Neuronal stem cell (in vitro differentiated cells): Measurements from ENCODE around the gene VGLL4.

Experiments used
- DNase-seq: peaks from one replicate; pipeline ENCODE4 v3.0.0-alpha.2; 2013; ENCODE audit warnings: low spot score
- H2AFZ ChIP-seq: one replicate; pipeline ENCODE4 v1.6.1; 2013; ENCODE audit warnings: mild to moderate bottlenecking, low read length, inconsistent platforms
- H2AK5ac ChIP-seq: 2 replicates; pipeline ENCODE4 v1.6.1; 2013; ENCODE audit warnings: low read depth, mild to moderate bottlenecking, inconsistent platforms, low read length, moderate library complexity, mixed read lengths
- H2BK120ac ChIP-seq: 2 replicates; pipeline ENCODE4 v1.6.1; 2013; ENCODE audit warnings: low read depth, mild to moderate bottlenecking, inconsistent platforms, low read length, moderate library complexity, mixed read lengths
- H2BK12ac ChIP-seq: one replicate; pipeline ENCODE4 v1.6.1; 2013; ENCODE audit warnings: low read length, inconsistent platforms
- H2BK15ac ChIP-seq: 2 replicates; pipeline ENCODE4 v1.6.1; 2013; ENCODE audit warnings: mild to moderate bottlenecking, low read length, inconsistent platforms, mixed read lengths
- H2BK5ac ChIP-seq: one replicate; pipeline ENCODE4 v1.6.1; 2013; ENCODE audit warnings: inconsistent platforms, mild to moderate bottlenecking, low read length, moderate library complexity
- H3K14ac ChIP-seq: one replicate; pipeline ENCODE4 v1.6.1; 2013; ENCODE audit warnings: low read length, inconsistent platforms
- H3K18ac ChIP-seq: 2 replicates; pipeline ENCODE4 v1.6.1; 2013; ENCODE audit warnings: low read length, inconsistent platforms
- H3K23ac ChIP-seq: 2 replicates; pipeline ENCODE4 v1.6.1; 2013; ENCODE audit warnings: low read depth, mild to moderate bottlenecking, mixed read lengths, low read length, inconsistent platforms; ENCODE audit not compliant: poor library complexity
- H3K27ac ChIP-seq: replicated peaks from 3 replicates; pipeline ENCODE4 v1.5.1; 2013; ENCODE audit warnings: low read length, inconsistent platforms
- H3K27me3 ChIP-seq, 3 experiments: 2 replicates each; pipeline ENCODE4 v1.6.1; 2013; ENCODE audit warnings: low read length in 3 of 3, mild to moderate bottlenecking in 2 of 3, inconsistent platforms in 1 of 3, low read depth in 1 of 3, mixed read lengths in 1 of 3, moderate library complexity in 1 of 3; ENCODE audit not compliant: control insufficient read depth in 3 of 3, insufficient read depth in 3 of 3
- H3K36me3 ChIP-seq, 2 donors: replicated peaks in 1 of 2; 2 replicates each; pipeline ENCODE4 v1.6.1; 2013; ENCODE audit warnings: low read length in 2 of 2; ENCODE audit not compliant: control insufficient read depth in 2 of 2, insufficient read depth in 2 of 2
- H3K4ac ChIP-seq: 2 replicates; pipeline ENCODE4 v1.6.1; 2013; ENCODE audit warnings: inconsistent platforms, mild to moderate bottlenecking, low read length, moderate library complexity
- H3K4me1 ChIP-seq, 2 donors: 1 replicate in 1 of 2; 2 replicates in 1 of 2; pipeline ENCODE4 v1.6.1; 2013; ENCODE audit warnings: low read length in 2 of 2, low read depth in 1 of 2; ENCODE audit not compliant: control insufficient read depth in 2 of 2, insufficient read depth in 1 of 2
- H3K4me2 ChIP-seq: one replicate; pipeline ENCODE4 v1.6.1; 2013; ENCODE audit warnings: mild to moderate bottlenecking, low read length, inconsistent platforms; ENCODE audit not compliant: insufficient read depth, poor library complexity, severe bottlenecking
- H3K4me3 ChIP-seq, 2 donors: 2 replicates each; pipeline ENCODE4 v1.5.1; 2013; ENCODE audit warnings: low read length in 2 of 2, mild to moderate bottlenecking in 2 of 2, inconsistent platforms in 1 of 2, moderate library complexity in 1 of 2
- H3K79me1 ChIP-seq: one replicate; pipeline ENCODE4 v1.6.1; 2013; ENCODE audit warnings: low read depth, mild to moderate bottlenecking, inconsistent platforms, low read length, moderate library complexity
- H3K9ac ChIP-seq: one replicate; pipeline ENCODE4 v1.6.1; 2013; ENCODE audit warnings: mild to moderate bottlenecking, low read depth, low read length, inconsistent platforms; ENCODE audit not compliant: poor library complexity
- H3K9me3 ChIP-seq, 2 donors: replicated peaks in 1 of 2; 2 replicates each; pipeline versions ENCODE3 to v1.6.1; 2013; ENCODE audit warnings: low read length in 2 of 2, mild to moderate bottlenecking in 2 of 2, inconsistent platforms in 1 of 2, low read depth in 1 of 2, mixed read lengths in 1 of 2, moderate library complexity in 1 of 2; ENCODE audit not compliant: control insufficient read depth in 2 of 2, insufficient read depth in 1 of 2
- H4K8ac ChIP-seq: one replicate; pipeline ENCODE4 v1.6.1; 2013; ENCODE audit warnings: low read depth, mild to moderate bottlenecking, inconsistent platforms, low read length, moderate library complexity
- H4K91ac ChIP-seq: one replicate; pipeline ENCODE4 v1.6.1; 2013; ENCODE audit warnings: low read length, low read depth, mild to moderate bottlenecking, inconsistent platforms; ENCODE audit not compliant: poor library complexity
- WGBS, 2 donors: extraction: QIAGEN DNeasy Blood & Tissue Kit; methylation state at CpG; one replicate each; pipeline ENCODE4 v1.1.7; 2013; ENCODE audit warnings: missing lambda C conversion rate in 2 of 2, mixed read lengths in 1 of 2; ENCODE audit not compliant: insufficient read length in 2 of 2, insufficient replicate concordance in 1 of 2; ENCODE audit errors: extremely low coverage in 2 of 2; 5-methylcytosine and 5-hydroxymethylcytosine counted together

VGLL4 gene

DNA sequence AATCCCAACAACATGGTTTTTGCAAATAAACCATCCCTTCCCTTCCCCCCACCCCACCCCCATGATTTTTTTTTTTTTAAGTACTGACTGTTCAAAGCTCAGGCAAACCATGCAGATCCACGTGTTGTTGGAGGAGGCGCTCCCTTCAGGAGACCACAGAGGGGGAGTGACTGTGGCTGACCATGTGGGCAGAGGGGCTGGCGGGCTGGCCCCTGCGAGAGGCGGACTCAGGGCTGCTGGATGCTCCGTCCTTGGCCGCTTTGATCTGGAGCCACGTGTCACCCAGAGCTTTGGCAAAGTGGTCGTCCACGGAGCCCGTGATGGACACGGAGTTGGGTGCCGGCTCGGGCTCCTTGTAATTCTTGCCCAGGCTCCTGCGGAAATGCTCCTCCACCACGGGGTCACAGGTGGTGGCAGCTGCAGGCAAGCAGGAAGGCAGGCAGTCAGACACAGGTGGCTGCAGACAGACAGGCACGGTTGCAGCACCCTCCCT lies 85.3 kb downstream of the VGLL4 start:
- no peak overlapping the region for H3K23ac ChIP-seq
- H3K9ac ChIP-seq, result no peak overlapping the region
- H3K18ac ChIP-seq, result no peak overlapping the region
- peaks cover 46 to 97% of the 10 kb centered on the region in 2 donors for H3K36me3 ChIP-seq
- no peak overlapping the region for H4K8ac ChIP-seq
- no CpG with 5 or more reads among the region's 17 CpGs for whole genome bisulfite sequencing, 2 donors
- no peak overlapping the region for H2BK5ac ChIP-seq
- peaks cover 16% of the 10 kb centered on the region for H3K79me1 ChIP-seq
- H3K4me2 ChIP-seq, result no peak overlapping the region
- H3K4me3 ChIP-seq, result no peak overlapping the region
- DNase-seq, result no peak
- H3K27ac ChIP-seq, result no peak overlapping the region
- H2AK5ac ChIP-seq, result no peak overlapping the region
- no peak overlapping the region for H3K14ac ChIP-seq
- H2BK12ac ChIP-seq, result no peak overlapping the region
- no peak overlapping the region for H2BK120ac ChIP-seq
- no peak overlapping the region for H2AFZ ChIP-seq
- no peak overlapping the region for H3K4ac ChIP-seq
- H3K4me1 ChIP-seq, result peaks cover 12 to 39% of the 10 kb centered on the region in 2 donors
- peaks cover 0 to 2% (median 0%) of the 10 kb centered on the region in 3 experiments for H3K27me3 ChIP-seq
- peaks cover 0 to 2% of the 10 kb centered on the region in 2 donors for H3K9me3 ChIP-seq
- H2BK15ac ChIP-seq, result no peak overlapping the region
- H4K91ac ChIP-seq, result no peak overlapping the region

- no peak overlapping the region for H3K27ac ChIP-seq
- H3K36me3 ChIP-seq, result peaks cover 44 to 97% of the 10 kb centered on the region in 2 donors
Observed at GRCh38 chr3:11558002-11558401, 85.7 kb downstream of the VGLL4 start.

DNA sequence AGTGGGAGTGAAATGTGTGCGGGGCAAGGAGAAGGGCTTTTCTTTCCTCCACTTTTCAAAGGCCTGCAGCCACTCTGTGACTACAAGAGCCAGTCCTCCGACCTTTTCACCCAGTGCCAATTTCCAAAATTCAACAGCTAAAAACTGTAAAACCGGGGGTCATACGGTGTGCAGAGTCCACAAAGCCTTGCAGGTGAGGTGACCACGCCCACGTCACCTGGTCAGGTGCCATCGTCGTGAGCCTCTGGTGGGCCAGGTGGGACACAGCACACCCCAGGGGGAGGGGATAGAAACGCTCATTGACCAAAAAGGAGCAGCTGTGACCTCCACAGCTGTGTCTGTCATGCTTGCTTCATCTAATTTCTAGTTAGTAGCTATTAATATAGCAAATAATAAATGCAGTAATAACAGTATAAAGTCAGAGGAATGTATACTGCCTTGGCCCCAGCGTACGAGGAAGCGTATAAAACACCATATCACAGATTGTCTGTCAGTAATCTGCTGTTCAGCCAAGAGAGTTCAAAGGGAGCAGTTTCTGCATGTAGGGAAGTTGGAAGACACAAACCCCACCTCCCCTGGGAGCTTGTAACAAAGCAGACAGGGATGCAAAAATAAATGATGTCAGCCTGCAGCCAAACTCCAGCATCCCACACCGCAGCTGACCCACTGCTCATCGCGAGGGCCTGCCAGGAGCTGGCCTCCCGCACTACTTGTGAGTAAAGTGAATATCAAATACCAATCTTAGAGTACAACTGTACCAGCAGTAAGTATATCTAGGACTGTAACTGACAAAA lies 86.7 kb downstream of the VGLL4 start:
- Histone ChIP-seq H4K8ac (no peak overlapping the region), H3K36me3 (peaks cover 34 to 96% of the 10 kb centered on the region in 2 donors), H2BK12ac (no peak overlapping the region), H3K9ac (no peak overlapping the region), H4K91ac (no peak overlapping the region), H3K9me3 (peaks cover 0 to 3% of the 10 kb centered on the region in 2 donors), H3K4ac (no peak overlapping the region), H3K27ac (no peak overlapping the region), H2AFZ (no peak overlapping the region), H2AK5ac (no peak overlapping the region), H3K27me3 (peaks cover 0 to 2% (median 0%) of the 10 kb centered on the region in 3 experiments), H3K14ac (no peak overlapping the region), H3K79me1 (peaks cover 12% of the 10 kb centered on the region), H3K4me1 (peaks cover 12 to 39% of the 10 kb centered on the region in 2 donors), H3K4me3 (no peak overlapping the region), H3K4me2 (no peak overlapping the region), H2BK15ac (no peak overlapping the region), H3K23ac (no peak overlapping the region), H2BK120ac (no peak overlapping the region), H3K18ac (no peak overlapping the region), H2BK5ac (no peak overlapping the region)
- no peak for DNase-seq
- WGBS, 2 donors, result no CpG with 5 or more reads among the region's 16 CpGs

More at GRCh38 chr3:11558002-11558401, 85.7 kb downstream of the VGLL4 start:
- Histone ChIP-seq H2AFZ (no peak overlapping the region), H3K27me3 (peaks cover 0 to 2% (median 0%) of the 10 kb centered on the region in 3 experiments), H3K18ac (no peak overlapping the region), H3K79me1 (peaks cover 12% of the 10 kb centered on the region), H2BK12ac (no peak overlapping the region), H2AK5ac (no peak overlapping the region), H3K4me1 (peaks cover 12 to 39% of the 10 kb centered on the region in 2 donors), H3K4me3 (no peak overlapping the region), H2BK120ac (no peak overlapping the region), H4K91ac (no peak overlapping the region), H3K9ac (no peak overlapping the region), H3K4me2 (no peak overlapping the region), H3K14ac (no peak overlapping the region), H2BK15ac (no peak overlapping the region), H2BK5ac (no peak overlapping the region), H3K23ac (no peak overlapping the region), H4K8ac (no peak overlapping the region), H3K9me3 (peaks cover 0 to 2% of the 10 kb centered on the region in 2 donors), H3K4ac (no peak overlapping the region)
- DNase-seq, result no peak
- no CpG with 5 or more reads among the region's 13 CpGs for WGBS, 2 donors

GRCh38 chr3:11555881-11556633 lies 87.7 kb downstream of the VGLL4 start:
- no CpG with 5 or more reads among the region's 23 CpGs for WGBS, 2 donors
- Histone ChIP-seq H3K14ac (no peak overlapping the region), H3K4me2 (no peak overlapping the region), H3K4me3 (no peak overlapping the region), H3K9me3 (peaks cover 0 to 3% of the 10 kb centered on the region in 2 donors), H3K18ac (no peak overlapping the region), H3K4ac (no peak overlapping the region), H2BK15ac (no peak overlapping the region), H3K27me3 (peaks cover 0 to 2% (median 0%) of the 10 kb centered on the region in 3 experiments), H3K27ac (no peak overlapping the region), H2BK5ac (no peak overlapping the region), H2BK120ac (no peak overlapping the region), H4K91ac (no peak overlapping the region), H3K36me3 (peaks cover 31 to 89% of the 10 kb centered on the region in 2 donors), H4K8ac (no peak overlapping the region), H3K79me1 (peaks cover 7% of the 10 kb centered on the region), H3K23ac (no peak overlapping the region), H3K9ac (no peak overlapping the region), H2AK5ac (no peak overlapping the region), H3K4me1 (peaks cover 8 to 34% of the 10 kb centered on the region in 2 donors), H2BK12ac (no peak overlapping the region), H2AFZ (no peak overlapping the region)
- DNase-seq, result no peak
